GM19099 (cell line): ENCODE results near the gene TRIM31.

Source experiments
- POLR2A ChIP-seq: IDR thresholded peaks from 3 replicates; pipeline ENCODE4 v1.6.1; 2011; ENCODE audit warnings: low read depth; ENCODE audit not compliant: insufficient read length; ENCODE audit errors: extremely low read depth

The TRIM31 gene

GRCh38 chr6:30130887-30131862, 18.3 kb upstream of the TRIM31 start:
- no peak for TF ChIP-seq POLR2A

- no peak for TF ChIP-seq POLR2A
Measured at GRCh38 chr6:30130179-30130679, 17.3 kb upstream of the TRIM31 start.

- no peak for TF ChIP-seq POLR2A
Measured at GRCh38 chr6:30129265-30130178, 16.6 kb upstream of the TRIM31 start.

- TF ChIP-seq POLR2A: no peak
Measured at GRCh38 chr6:30127238-30128093, 14.6 kb upstream of the TRIM31 start.

- no peak for TF ChIP-seq POLR2A
Measured at GRCh38 chr6:30122515-30122914, 9.6 kb upstream of the TRIM31 start.

- no peak for TF ChIP-seq POLR2A
Measured at GRCh38 chr6:30121446-30122366, 8.8 kb upstream of the TRIM31 start.

- TF ChIP-seq POLR2A: no peak
Measured at GRCh38 chr6:30116724-30117123, 3.8 kb upstream of the TRIM31 start.

GRCh38 chr6:30113841-30114240, 951 bp upstream of the TRIM31 start:
- no peak for TF ChIP-seq POLR2A

GRCh38 chr6:30112402-30112994, 392 bp downstream of the TRIM31 start:
- no peak for TF ChIP-seq POLR2A

- TF ChIP-seq POLR2A: no peak
Measured at GRCh38 chr6:30111266-30111856, 1.5 kb downstream of the TRIM31 start.

- no peak for TF ChIP-seq POLR2A
Measured at GRCh38 chr6:30104661-30105060, 8.2 kb downstream of the TRIM31 start.

- TF ChIP-seq POLR2A: no peak
Measured at GRCh38 chr6:30103872-30104179, 9.1 kb downstream of the TRIM31 start.
